HFFc6 (cell line): ENCODE results near the gene CMTM1. TPM values are rescaled to one million over a fixed set of nuclear protein-coding genes. Genes with fewer than 3 reads are reported as not detected.

ENCODE experiments used
- DNase-seq: peaks from one replicate; pipeline ENCODE4 v3.0.0-alpha.2; 2018
- H3K27ac Mint-ChIP-seq: 2 replicates; pipeline ENCODE4 v1.8.0; 2020; ENCODE audit warnings: mild to moderate bottlenecking, mixed read lengths
- H3K27me3 Mint-ChIP-seq: 2 replicates; pipeline ENCODE4 v1.8.0; 2021; ENCODE audit warnings: mild to moderate bottlenecking, moderate library complexity, mixed read lengths; ENCODE audit not compliant: insufficient read depth
- H3K36me3 Mint-ChIP-seq: 2 replicates; pipeline ENCODE4 v1.8.0; 2021; ENCODE audit warnings: low read depth, mixed read lengths
- H3K4me1 Mint-ChIP-seq: 2 replicates; pipeline ENCODE4 v1.8.0; 2020; ENCODE audit warnings: low read depth, mixed read lengths
- H3K4me3 Mint-ChIP-seq: 2 replicates; pipeline ENCODE4 v1.8.0; 2020; ENCODE audit warnings: mild to moderate bottlenecking, moderate library complexity, mixed read lengths
- H3K9me3 Mint-ChIP-seq: 2 replicates; pipeline ENCODE4 v1.8.0; 2020; ENCODE audit warnings: mild to moderate bottlenecking, mixed read lengths
- CTCF ChIP-seq: fragments of 200-600 bp; sonication (generic); IDR thresholded peaks from 2 replicates; pipeline ENCODE4 v1.5.0; 2021; ENCODE audit warnings: antibody characterized with exemption, mild to moderate bottlenecking
- total RNA-seq, 6 experiments: library from RNA; stranded (reverse); fragmentation: NEBNext Ultra II Directional; extraction: Animal tissue kit (Norgen Biotek cat#: 25700); gene quantifications; 2 replicates in 1 of 6; 3 replicates in 5 of 6; pipeline ENCODE4 v1.2.3, GENCODE V29; 2021

Gene CMTM1
- total RNA-seq, 6 experiments from 2014 or later: 4.2 to 5.5 (median 4.9) TPM

- H3K27ac Mint-ChIP-seq: peak overlapping the region; percentile 87
- no peak for TF ChIP-seq CTCF
- H3K4me3 Mint-ChIP-seq: peak overlapping the region; percentile 96
- H3K9me3 Mint-ChIP-seq: no peaks in the 10 kb centered on the region
- H3K27me3 Mint-ChIP-seq: peaks cover 4% of the 10 kb centered on the region; the same call in 1 of the 2 replicates
- no peak for DNase-seq
- H3K36me3 Mint-ChIP-seq: peaks cover 30% of the 10 kb centered on the region
- peaks cover 65% of the 10 kb centered on the region for H3K4me1 Mint-ChIP-seq
Measured at GRCh38 chr16:66551788-66552285, 14.4 kb upstream of the CMTM1 start.

GRCh38 chr16:66552286-66553177 is 13.7 kb upstream of the CMTM1 start, which contains the start of gene CKLF:
CKLF (plus strand) TSS chr16:66552576; CDS start chr16:66552716, 140 bp downstream.
- Mint-ChIP-seq H3K27me3 (peaks cover 4% of the 10 kb centered on the region; the same call in 1 of the 2 replicates), H3K4me1 (peaks cover 65% of the 10 kb centered on the region), H3K4me3 (peak within 1 kb of the TSS; percentile 96), H3K27ac (peak within 1 kb of the TSS; percentile 87), H3K36me3 (peaks cover 26% of the 10 kb centered on the region), H3K9me3 (no peaks in the 10 kb centered on the region)
- no peak for TF ChIP-seq CTCF
- DNase-seq: peak; percentile 80

GRCh38 chr16:66553223-66553622 is 13.0 kb upstream of the CMTM1 start:
- DNase-seq: no peak
- no peaks in the 10 kb centered on the region for H3K9me3 Mint-ChIP-seq
- H3K4me3 Mint-ChIP-seq: peak overlapping the region; percentile 96
- peak overlapping the region; percentile 87 for H3K27ac Mint-ChIP-seq
- TF ChIP-seq CTCF: no peak
- H3K36me3 Mint-ChIP-seq: peaks cover 20% of the 10 kb centered on the region
- H3K27me3 Mint-ChIP-seq: peaks cover 4% of the 10 kb centered on the region; the same call in 1 of the 2 replicates
- H3K4me1 Mint-ChIP-seq: peaks cover 64% of the 10 kb centered on the region

GRCh38 chr16:66554021-66554420 is 12.2 kb upstream of the CMTM1 start:
- no peak for TF ChIP-seq CTCF
- Mint-ChIP-seq H3K27me3 (peaks cover 4% of the 10 kb centered on the region; the same call in 1 of the 2 replicates), H3K4me3 (peak overlapping the region; percentile 96; the same call in 1 of the 2 replicates), H3K4me1 (peaks cover 56% of the 10 kb centered on the region), H3K9me3 (no peaks in the 10 kb centered on the region), H3K27ac (0 out of 2 replicates have a peak overlapping the region, but pooled peaks have one; percentile 2), H3K36me3 (peaks cover 17% of the 10 kb centered on the region)
- no peak for DNase-seq

- TF ChIP-seq CTCF: no peak
- Mint-ChIP-seq H3K27ac (no peak overlapping the region), H3K36me3 (peaks cover 17% of the 10 kb centered on the region), H3K9me3 (no peaks in the 10 kb centered on the region), H3K4me1 (peaks cover 52% of the 10 kb centered on the region), H3K27me3 (peaks cover 4% of the 10 kb centered on the region; the same call in 1 of the 2 replicates), H3K4me3 (no peak overlapping the region)
- DNase-seq: no peak
Measured at GRCh38 chr16:66554495-66554894, 11.7 kb upstream of the CMTM1 start.
